Measurements from ENCODE around the gene HOXA4. TPM values are rescaled to one million over a fixed set of nuclear protein-coding genes. Genes with fewer than 3 reads are reported as not detected.

HOXA4 gene
- polyA plus RNA-seq, 1 experiment: 1.3 TPM

DNA sequence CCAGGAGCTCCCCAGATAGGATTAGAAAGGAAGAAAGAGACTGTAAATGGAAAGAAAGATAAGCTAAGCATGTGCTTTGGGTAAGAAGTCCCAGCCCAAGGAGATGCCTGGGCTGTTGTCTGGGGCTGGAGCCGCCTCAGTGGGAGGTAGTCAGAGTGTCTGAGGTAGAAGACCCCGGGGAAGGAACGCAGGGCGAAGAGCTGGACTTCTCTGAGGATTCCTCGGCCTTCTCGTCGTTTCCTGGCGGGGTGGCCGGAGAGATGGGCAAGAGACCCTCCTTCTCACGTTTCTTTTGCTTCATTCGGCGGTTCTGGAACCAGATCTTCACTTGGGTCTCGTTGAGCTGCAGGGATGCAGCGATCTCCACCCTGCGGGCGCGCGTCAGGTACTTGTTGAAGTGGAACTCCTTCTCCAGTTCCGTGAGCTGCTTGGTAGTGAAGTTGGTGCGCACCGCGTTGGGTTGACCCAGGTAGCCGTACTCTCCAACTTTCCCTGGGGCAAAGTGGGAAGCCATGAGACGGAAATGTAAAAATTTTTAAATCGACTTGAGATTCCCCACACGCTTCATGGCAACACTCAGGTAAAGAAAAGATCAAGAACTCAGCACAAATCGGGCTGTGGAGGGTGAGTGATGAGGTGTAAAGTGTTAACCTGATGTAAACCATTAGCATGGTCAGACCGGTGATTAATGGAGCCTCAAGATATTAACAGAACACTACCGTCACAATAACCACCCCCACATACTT, 36.1 kb downstream of the HOXA4 start:
- POLR2A ChIA-PET: no interaction called here
- peaks cover 4% of the 10 kb centered on the region; the same call in 1 of the 2 replicates for H3K27me3 ChIP-seq (ENCODE audit: control insufficient read depth, insufficient read depth, low read length)
- CTCF ChIA-PET: interaction anchor here (2.6 kb wide), 1 partner anchor 12 kb away, joined by 8 read pairs; no protein-coding TSS in a partner anchor
- TF ChIP-seq, protein P1, sequence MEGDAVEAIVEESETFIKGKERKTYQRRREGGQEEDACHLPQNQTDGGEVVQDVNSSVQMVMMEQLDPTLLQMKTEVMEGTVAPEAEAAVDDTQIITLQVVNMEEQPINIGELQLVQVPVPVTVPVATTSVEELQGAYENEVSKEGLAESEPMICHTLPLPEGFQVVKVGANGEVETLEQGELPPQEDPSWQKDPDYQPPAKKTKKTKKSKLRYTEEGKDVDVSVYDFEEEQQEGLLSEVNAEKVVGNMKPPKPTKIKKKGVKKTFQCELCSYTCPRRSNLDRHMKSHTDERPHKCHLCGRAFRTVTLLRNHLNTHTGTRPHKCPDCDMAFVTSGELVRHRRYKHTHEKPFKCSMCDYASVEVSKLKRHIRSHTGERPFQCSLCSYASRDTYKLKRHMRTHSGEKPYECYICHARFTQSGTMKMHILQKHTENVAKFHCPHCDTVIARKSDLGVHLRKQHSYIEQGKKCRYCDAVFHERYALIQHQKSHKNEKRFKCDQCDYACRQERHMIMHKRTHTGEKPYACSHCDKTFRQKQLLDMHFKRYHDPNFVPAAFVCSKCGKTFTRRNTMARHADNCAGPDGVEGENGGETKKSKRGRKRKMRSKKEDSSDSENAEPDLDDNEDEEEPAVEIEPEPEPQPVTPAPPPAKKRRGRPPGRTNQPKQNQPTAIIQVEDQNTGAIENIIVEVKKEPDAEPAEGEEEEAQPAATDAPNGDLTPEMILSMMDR (IDR thresholded peaks at IDR 0.05; ENCODE audit: insufficient read depth, low read depth, low read length): no peak
- H3K36me3 ChIP-seq (ENCODE audit: control insufficient read depth, insufficient read depth, low read length): no peaks in the 10 kb centered on the region
- H3K4me3 ChIP-seq (ENCODE audit: low read depth, low read length): no peak overlapping the region
- DNase-seq (ENCODE audit: low read depth): no peak

DNA sequence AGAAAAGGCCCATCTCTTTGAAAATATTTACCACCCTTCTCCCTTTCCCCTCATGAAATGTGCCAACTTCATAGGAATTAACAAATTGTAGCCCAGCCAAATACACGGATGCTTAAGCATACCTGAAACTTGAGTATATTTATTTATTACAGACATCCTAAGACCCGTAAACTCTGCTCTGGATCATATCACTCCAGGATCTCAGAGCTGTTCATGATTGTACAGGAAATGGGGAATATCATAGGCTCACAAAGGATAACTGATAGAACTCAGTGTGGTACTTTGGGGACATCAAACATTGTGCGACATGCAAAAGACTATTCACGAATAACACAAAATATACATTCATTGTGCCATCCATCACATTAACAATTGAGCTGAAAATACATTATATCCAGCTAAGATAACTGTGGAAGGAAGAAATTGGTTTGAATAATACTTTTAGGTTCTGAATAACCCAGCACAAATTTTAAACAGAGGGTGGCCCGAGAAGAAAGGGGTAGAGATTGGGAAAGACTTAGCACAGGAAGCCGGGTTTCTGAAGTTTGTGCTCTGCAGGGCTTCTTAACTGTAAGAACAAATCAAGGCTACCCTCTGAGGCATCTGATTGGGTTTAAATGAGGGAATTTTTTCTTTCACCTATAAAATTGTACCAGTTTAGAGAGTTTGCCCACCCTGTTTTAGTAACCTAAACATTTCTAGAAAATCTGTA, 37.2 kb downstream of the HOXA4 start:
- H3K27me3 ChIP-seq (ENCODE audit: control insufficient read depth, insufficient read depth, low read length): peaks cover 4% of the 10 kb centered on the region; the same call in 1 of the 2 replicates
- H3K36me3 ChIP-seq (ENCODE audit: control insufficient read depth, insufficient read depth, low read length): no peaks in the 10 kb centered on the region
- H3K4me3 ChIP-seq (ENCODE audit: low read depth, low read length): no peak overlapping the region
- TF ChIP-seq, protein P1 (IDR thresholded peaks at IDR 0.05; ENCODE audit: insufficient read depth, low read depth, low read length): no peak
- POLR2A ChIA-PET: no interaction called here
- no peak for DNase-seq (ENCODE audit: low read depth)
- CTCF ChIA-PET: interaction anchor here (1.1 to 2.6 kb wide), 3 partner anchors 11 to 67 kb away, joined by 3 to 8 read pairs (median 4); no protein-coding TSS in a partner anchor

- TF ChIP-seq, protein P1 (IDR thresholded peaks at IDR 0.05; ENCODE audit: insufficient read depth, low read depth, low read length): no peak
- CTCF ChIA-PET: interaction anchor here (1.1 to 2.6 kb wide), 3 partner anchors 10 to 68 kb away, joined by 3 to 8 read pairs (median 4); no protein-coding TSS in a partner anchor
- H3K27me3 ChIP-seq (ENCODE audit: control insufficient read depth, insufficient read depth, low read length): peaks cover 6% of the 10 kb centered on the region; the same call in 1 of the 2 replicates
- H3K4me3 ChIP-seq (ENCODE audit: low read depth, low read length): no peak overlapping the region
- POLR2A ChIA-PET: no interaction called here
- no peak for DNase-seq (ENCODE audit: low read depth)
- no peaks in the 10 kb centered on the region for H3K36me3 ChIP-seq (ENCODE audit: control insufficient read depth, insufficient read depth, low read length)
Observed at GRCh38 chr7:27092819-27093110, 37.8 kb downstream of the HOXA4 start.

- TF ChIP-seq, protein P1 (IDR thresholded peaks at IDR 0.05; ENCODE audit: insufficient read depth, low read depth, low read length): no peak
- DNase-seq (ENCODE audit: low read depth): no peak
- ChIA-PET CTCF (interaction anchor here (1.1 to 2.6 kb wide), 4 partner anchors 9 to 69 kb away, joined by 3 to 8 read pairs (median 4); no protein-coding TSS in a partner anchor), POLR2A (no interaction called here)
- no peak overlapping the region for H3K4me3 ChIP-seq (ENCODE audit: low read depth, low read length)
- peaks cover 6% of the 10 kb centered on the region; the same call in 1 of the 2 replicates for H3K27me3 ChIP-seq (ENCODE audit: control insufficient read depth, insufficient read depth, low read length)
- H3K36me3 ChIP-seq (ENCODE audit: control insufficient read depth, insufficient read depth, low read length): no peaks in the 10 kb centered on the region
Observed at GRCh38 chr7:27091941-27092818, 38.4 kb downstream of the HOXA4 start.

Measured in BJ (cell line).